HG03378 (cell line): ENCODE results near the gene CCDC149.

Experiments
- ATAC-seq: cut with Tn5 transposase; IDR thresholded peaks from one replicate; pipeline ENCODE4 v1.9.1; 2021; ENCODE audit warnings: mild to moderate bottlenecking, moderate library complexity; ENCODE audit not compliant: unreplicated experiment

The CCDC149 gene

GRCh38 chr4:24881508-24882196 lies 31.2 kb downstream of the CCDC149 start:
- ATAC-seq = no peak

- ATAC-seq = no peak
These were observed 32.7 kb downstream of the CCDC149 start for GRCh38 chr4:24880186-24880585.

- ATAC-seq = no peak
These were observed 34.2 kb downstream of the CCDC149 start for GRCh38 chr4:24878636-24879016.

- ATAC-seq = no peak
These were observed 34.8 kb downstream of the CCDC149 start for GRCh38 chr4:24877868-24878635.

GRCh38 chr4:24876431-24876830 lies 36.4 kb downstream of the CCDC149 start:
- no peak for ATAC-seq

- no peak for ATAC-seq
These were observed 40.1 kb downstream of the CCDC149 start for GRCh38 chr4:24872720-24873119.

GRCh38 chr4:24871210-24871609 lies 41.6 kb downstream of the CCDC149 start:
- ATAC-seq = no peak

GRCh38 chr4:24867766-24868296 lies 45.0 kb downstream of the CCDC149 start:
- no peak for ATAC-seq

GRCh38 chr4:24867251-24867650 lies 45.6 kb downstream of the CCDC149 start:
- no peak for ATAC-seq

GRCh38 chr4:24865401-24865800 lies 47.4 kb downstream of the CCDC149 start:
- no peak for ATAC-seq

- ATAC-seq = no peak
These were observed 49.0 kb downstream of the CCDC149 start for GRCh38 chr4:24863799-24864198.

- peak; percentile 78 for ATAC-seq
These were observed 50.6 kb downstream of the CCDC149 start for GRCh38 chr4:24862073-24862751.

- ATAC-seq = no peak
These were observed 54.3 kb downstream of the CCDC149 start for GRCh38 chr4:24858550-24858949.

GRCh38 chr4:24858026-24858425 lies 54.8 kb downstream of the CCDC149 start:
- ATAC-seq = no peak

- ATAC-seq = peak; percentile 94
These were observed 56.3 kb downstream of the CCDC149 start for GRCh38 chr4:24856586-24856985.

GRCh38 chr4:24855741-24856140 lies 57.1 kb downstream of the CCDC149 start:
- no peak for ATAC-seq

GRCh38 chr4:24853142-24853541 lies 59.7 kb downstream of the CCDC149 start:
- no peak for ATAC-seq

- ATAC-seq = no peak
These were observed 62.2 kb downstream of the CCDC149 start for GRCh38 chr4:24850674-24851073.

GRCh38 chr4:24849756-24850155 lies 63.1 kb downstream of the CCDC149 start:
- no peak for ATAC-seq

GRCh38 chr4:24849351-24849750 lies 63.5 kb downstream of the CCDC149 start:
- no peak for ATAC-seq

GRCh38 chr4:24846716-24847115 lies 66.1 kb downstream of the CCDC149 start:
- no peak for ATAC-seq

GRCh38 chr4:24845902-24846301 lies 66.9 kb downstream of the CCDC149 start:
- ATAC-seq = no peak
